Calu3 (cell line): Measurements from ENCODE around the gene MYO18B. TPM values are rescaled to one million over a fixed set of nuclear protein-coding genes. Genes with fewer than 3 reads are reported as not detected.

Source experiments
- BruUV-seq: library from RNA; stranded (reverse); fragments of 400-500 nt; replicated peaks from 2 replicates; lab custom pipeline; 2021; lab: Mats Ljungman, UMichigan
- CTCF ChIA-PET: fragments of 300-600 bp; sonication (Branson Sonifier 250); formaldehyde crosslinking; loops from one replicate; lab custom pipeline; 2022; ENCODE audit warnings: antibody characterized with exemption; lab: Charles Lee
- DNase-seq: peaks from one replicate; pipeline ENCODE4 v3.0.0; 2022
- H3K27ac Mint-ChIP-seq: one replicate; pipeline ENCODE4 v1.8.0; 2022; ENCODE audit warnings: mixed read lengths; ENCODE audit not compliant: unreplicated experiment
- H3K27me3 Mint-ChIP-seq: one replicate; pipeline ENCODE4 v1.8.0; 2022; ENCODE audit warnings: mixed read lengths; ENCODE audit not compliant: unreplicated experiment
- H3K36me3 Mint-ChIP-seq: one replicate; pipeline ENCODE4 v1.8.0; 2022; ENCODE audit warnings: mild to moderate bottlenecking, moderate library complexity, mixed read lengths; ENCODE audit not compliant: insufficient read depth, unreplicated experiment
- H3K4me1 Mint-ChIP-seq: one replicate; pipeline ENCODE4 v1.8.0; 2022; ENCODE audit warnings: mild to moderate bottlenecking, low read depth, mixed read lengths; ENCODE audit not compliant: unreplicated experiment
- H3K4me3 Mint-ChIP-seq: one replicate; pipeline ENCODE4 v1.8.0; 2022; ENCODE audit warnings: mild to moderate bottlenecking, low read depth, moderate library complexity, mixed read lengths; ENCODE audit not compliant: unreplicated experiment
- H3K9me3 Mint-ChIP-seq: one replicate; pipeline ENCODE4 v1.8.0; 2022; ENCODE audit warnings: low read depth, mixed read lengths; ENCODE audit not compliant: unreplicated experiment
- CTCF ChIP-seq: fragments of 200-600 bp; IDR thresholded peaks from one replicate; pipeline ENCODE4 v1.8.0; 2022; ENCODE audit warnings: antibody characterized with exemption; ENCODE audit not compliant: unreplicated experiment
- intact Hi-C: fragments of 100-400 bp; cut with micrococcal nuclease; formaldehyde crosslinking; loops from one replicate; pipeline ENCODE4 v1.10.0; 2022; ENCODE audit not compliant: unreplicated experiment
- total RNA-seq: library from RNA; stranded (reverse); gene quantifications from 2 replicates; pipeline ENCODE4 v1.2.3, GENCODE V29; 2022

The MYO18B gene
- total RNA-seq, 1 experiment from 2014 or later, result 0.59 TPM

GRCh38 chr22:26047516-26047915 lies 305.5 kb downstream of the MYO18B start:
- BruUV-seq, result no TSS peak
- TF ChIP-seq CTCF, result no peak
- no peaks in the 10 kb centered on the region for H3K9me3 Mint-ChIP-seq
- H3K27me3 Mint-ChIP-seq, result peaks cover 100% of the 10 kb centered on the region
- intact Hi-C loops, result no loop called here
- H3K36me3 Mint-ChIP-seq, result no peaks in the 10 kb centered on the region
- H3K4me3 Mint-ChIP-seq, result no peak overlapping the region
- no peak overlapping the region for H3K27ac Mint-ChIP-seq
- DNase-seq, result no peak
- CTCF ChIA-PET, result no interaction called here
- no peaks in the 10 kb centered on the region for H3K4me1 Mint-ChIP-seq

DNA sequence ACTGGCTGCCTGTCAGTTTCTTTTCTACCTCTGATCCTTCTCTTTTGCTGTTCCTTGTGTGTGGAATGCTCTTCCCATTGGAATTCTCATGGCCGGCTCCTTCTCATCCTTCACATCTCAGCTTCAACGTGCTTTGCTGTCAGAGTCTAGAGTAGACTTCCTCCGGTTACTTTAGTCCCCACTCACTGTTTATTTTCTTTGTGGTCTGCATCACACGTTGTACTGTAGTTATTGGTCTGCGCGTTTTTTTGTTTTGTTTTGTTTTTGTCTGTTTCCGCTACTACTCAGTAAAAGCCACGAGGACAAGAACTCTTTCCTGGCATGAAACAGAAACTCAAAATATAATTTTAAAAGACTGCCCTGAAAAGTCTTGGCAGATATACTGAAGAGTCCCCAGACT lies 305.9 kb downstream of the MYO18B start:
- Mint-ChIP-seq H3K36me3 (no peaks in the 10 kb centered on the region), H3K27ac (no peak overlapping the region), H3K9me3 (no peaks in the 10 kb centered on the region), H3K27me3 (peaks cover 100% of the 10 kb centered on the region), H3K4me3 (no peak overlapping the region), H3K4me1 (no peaks in the 10 kb centered on the region)
- no peak for DNase-seq
- CTCF ChIA-PET, result no interaction called here
- intact Hi-C loops, result no loop called here
- BruUV-seq, result no TSS peak
- TF ChIP-seq CTCF, result no peak

- CTCF ChIA-PET, result no interaction called here
- Mint-ChIP-seq H3K36me3 (no peaks in the 10 kb centered on the region), H3K27ac (no peak overlapping the region), H3K4me3 (no peak overlapping the region), H3K27me3 (peaks cover 100% of the 10 kb centered on the region), H3K4me1 (no peaks in the 10 kb centered on the region), H3K9me3 (no peaks in the 10 kb centered on the region)
- TF ChIP-seq CTCF, result no peak
- BruUV-seq, result no TSS peak
- intact Hi-C loops, result no loop called here
- no peak for DNase-seq
These were observed 308.1 kb downstream of the MYO18B start for GRCh38 chr22:26050079-26050478.

GRCh38 chr22:26053737-26054316 lies 311.8 kb downstream of the MYO18B start:
- BruUV-seq, result no TSS peak
- CTCF ChIA-PET, result no interaction called here
- H3K27ac Mint-ChIP-seq, result no peak overlapping the region
- peaks cover 99% of the 10 kb centered on the region for H3K27me3 Mint-ChIP-seq
- no peaks in the 10 kb centered on the region for H3K4me1 Mint-ChIP-seq
- H3K36me3 Mint-ChIP-seq, result no peaks in the 10 kb centered on the region
- intact Hi-C loops, result no loop called here
- DNase-seq, result no peak
- H3K9me3 Mint-ChIP-seq, result no peaks in the 10 kb centered on the region
- TF ChIP-seq CTCF, result no peak
- H3K4me3 Mint-ChIP-seq, result no peak overlapping the region
